ENCODE data around the gene SCN11A. TPM values are rescaled to one million over a fixed set of nuclear protein-coding genes. Genes with fewer than 3 reads are reported as not detected.

The SCN11A gene
- total RNA-seq, 2 experiments from 2014 or later: 0.08 TPM; not detected in 1

- Histone ChIP-seq H3K27ac (ENCODE audit: low read depth in 1 of 2, low read length in 2 of 2) (no peak overlapping the region), H3K4me1 (ENCODE audit: insufficient read depth, low read length) (no peaks in the 10 kb centered on the region), H3K36me3 (ENCODE audit: insufficient read depth, low read length) (peaks cover 87% of the 10 kb centered on the region), H3K27me3 (ENCODE audit: control insufficient read depth in 1 of 2, insufficient read depth in 2 of 2, low read length in 2 of 2) (no peaks in the 10 kb centered on the region), H3K4me3 (ENCODE audit: low read length) (no peak overlapping the region), H3K9me3 (ENCODE audit: control insufficient read depth in 1 of 2, insufficient read depth in 1 of 2, low read length in 2 of 2) (no peaks in the 10 kb centered on the region)
- H3K4me3 Mint-ChIP-seq: no peak overlapping the region
- H3K36me3 Mint-ChIP-seq (ENCODE audit: low read depth): peaks cover 96% of the 10 kb centered on the region
- no peaks in the 10 kb centered on the region for H3K4me1 Mint-ChIP-seq (ENCODE audit: low read depth)
- CTCF ChIA-PET: interaction anchor here (0.5 to 2.6 kb wide), 2 partner anchors 9 to 200 kb away, joined by 3 to 11 read pairs; no protein-coding TSS in a partner anchor
- intact Hi-C loops (cut with DNase I, micrococcal nuclease): no loop called here
- no peaks in the 10 kb centered on the region for H3K9me3 Mint-ChIP-seq
- H3K27me3 Mint-ChIP-seq: no peaks in the 10 kb centered on the region
- TF ChIP-seq CTCF (IDR thresholded peaks at IDR 0.05): no peak
- DNase-seq (no peak), ATAC-seq (ENCODE audit: poor library complexity) (no peak)
- POLR2A ChIA-PET: no interaction called here
- H3K27ac Mint-ChIP-seq: no peak overlapping the region
Measured at GRCh38 chr3:39088456-39088855, 36.7 kb upstream of the SCN11A start.

- H3K27ac Mint-ChIP-seq: no peak overlapping the region
- Histone ChIP-seq H3K4me1 (ENCODE audit: insufficient read depth, low read length) (no peaks in the 10 kb centered on the region), H3K36me3 (ENCODE audit: insufficient read depth, low read length) (peaks cover 80% of the 10 kb centered on the region), H3K27ac (ENCODE audit: low read depth in 1 of 2, low read length in 2 of 2) (no peak overlapping the region), H3K4me3 (ENCODE audit: low read length) (no peak overlapping the region), H3K27me3 (ENCODE audit: control insufficient read depth in 1 of 2, insufficient read depth in 2 of 2, low read length in 2 of 2) (no peaks in the 10 kb centered on the region), H3K9me3 (ENCODE audit: control insufficient read depth in 1 of 2, insufficient read depth in 1 of 2, low read length in 2 of 2) (no peaks in the 10 kb centered on the region)
- H3K9me3 Mint-ChIP-seq: no peaks in the 10 kb centered on the region
- CTCF ChIA-PET: no interaction called here
- TF ChIP-seq CTCF (IDR thresholded peaks at IDR 0.05): no peak
- no peaks in the 10 kb centered on the region for H3K27me3 Mint-ChIP-seq
- H3K4me3 Mint-ChIP-seq: no peak overlapping the region
- no peak for ATAC-seq (ENCODE audit: poor library complexity)
- POLR2A ChIA-PET: no interaction called here
- DNase-seq: no peak
- H3K4me1 Mint-ChIP-seq (ENCODE audit: low read depth): no peaks in the 10 kb centered on the region
- intact Hi-C loops (cut with DNase I, micrococcal nuclease): no loop called here
- H3K36me3 Mint-ChIP-seq (ENCODE audit: low read depth): peaks cover 96% of the 10 kb centered on the region
Measured at GRCh38 chr3:39086144-39086543, 34.4 kb upstream of the SCN11A start.

GRCh38 chr3:39082666-39083313 lies 31.0 kb upstream of the SCN11A start:
- Mint-ChIP-seq H3K4me1 (ENCODE audit: low read depth) (peaks cover 4% of the 10 kb centered on the region), H3K4me3 (no peak overlapping the region), H3K9me3 (no peaks in the 10 kb centered on the region), H3K36me3 (ENCODE audit: low read depth) (peaks cover 86% of the 10 kb centered on the region), H3K27ac (peak overlapping the region; percentile 22), H3K27me3 (no peaks in the 10 kb centered on the region)
- DNase-seq: no peak
- no peaks in the 10 kb centered on the region for H3K27me3 ChIP-seq (ENCODE audit: control insufficient read depth in 1 of 2, insufficient read depth in 2 of 2, low read length in 2 of 2)
- no peak overlapping the region for H3K27ac ChIP-seq (ENCODE audit: low read depth in 1 of 2, low read length in 2 of 2)
- no peak for TF ChIP-seq CTCF (IDR thresholded peaks at IDR 0.05)
- no peaks in the 10 kb centered on the region for H3K4me1 ChIP-seq (ENCODE audit: insufficient read depth, low read length)
- H3K36me3 ChIP-seq (ENCODE audit: insufficient read depth, low read length): peaks cover 64% of the 10 kb centered on the region
- ATAC-seq (ENCODE audit: poor library complexity): no peak
- intact Hi-C loops (cut with DNase I, micrococcal nuclease): no loop called here
- no peak overlapping the region for H3K4me3 ChIP-seq (ENCODE audit: low read length)
- POLR2A ChIA-PET: no interaction called here
- CTCF ChIA-PET: no interaction called here
- no peaks in the 10 kb centered on the region for H3K9me3 ChIP-seq (ENCODE audit: control insufficient read depth in 1 of 2, insufficient read depth in 1 of 2, low read length in 2 of 2)

Measured in CD4-positive, alpha-beta T cell (primary cell).